GM12872 (cell line): ENCODE results near the gene ZNF277.

Source experiments
- TF ChIP-seq, protein P1 (sequence below): IDR thresholded peaks from 3 replicates; pipeline ENCODE4 v1.5.1; 2011; ENCODE audit warnings: low read depth, mild to moderate bottlenecking, low read length, moderate library complexity; ENCODE audit not compliant: insufficient read depth

ZNF277 gene

DNA sequence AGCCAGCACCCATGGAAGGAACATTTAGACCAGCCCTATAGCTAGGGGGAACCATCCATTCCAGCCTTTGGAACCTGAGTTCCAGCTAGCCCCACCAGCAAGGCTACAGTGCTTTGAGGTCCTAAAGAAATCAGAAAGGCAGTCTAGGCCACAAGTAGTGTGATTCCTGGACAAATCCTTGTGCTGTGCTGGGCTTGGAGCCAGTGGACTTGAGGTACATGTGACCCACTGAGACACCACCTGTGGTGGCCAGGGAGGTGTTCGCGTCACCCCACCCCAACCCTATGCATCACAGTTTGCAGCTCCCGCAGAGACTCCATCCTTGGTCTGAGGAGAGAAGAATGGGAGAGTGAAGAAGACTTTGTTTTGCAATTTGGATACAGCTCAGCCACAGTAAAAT is 31.8 kb downstream of the ZNF277 start:
- TF ChIP-seq, protein P1, sequence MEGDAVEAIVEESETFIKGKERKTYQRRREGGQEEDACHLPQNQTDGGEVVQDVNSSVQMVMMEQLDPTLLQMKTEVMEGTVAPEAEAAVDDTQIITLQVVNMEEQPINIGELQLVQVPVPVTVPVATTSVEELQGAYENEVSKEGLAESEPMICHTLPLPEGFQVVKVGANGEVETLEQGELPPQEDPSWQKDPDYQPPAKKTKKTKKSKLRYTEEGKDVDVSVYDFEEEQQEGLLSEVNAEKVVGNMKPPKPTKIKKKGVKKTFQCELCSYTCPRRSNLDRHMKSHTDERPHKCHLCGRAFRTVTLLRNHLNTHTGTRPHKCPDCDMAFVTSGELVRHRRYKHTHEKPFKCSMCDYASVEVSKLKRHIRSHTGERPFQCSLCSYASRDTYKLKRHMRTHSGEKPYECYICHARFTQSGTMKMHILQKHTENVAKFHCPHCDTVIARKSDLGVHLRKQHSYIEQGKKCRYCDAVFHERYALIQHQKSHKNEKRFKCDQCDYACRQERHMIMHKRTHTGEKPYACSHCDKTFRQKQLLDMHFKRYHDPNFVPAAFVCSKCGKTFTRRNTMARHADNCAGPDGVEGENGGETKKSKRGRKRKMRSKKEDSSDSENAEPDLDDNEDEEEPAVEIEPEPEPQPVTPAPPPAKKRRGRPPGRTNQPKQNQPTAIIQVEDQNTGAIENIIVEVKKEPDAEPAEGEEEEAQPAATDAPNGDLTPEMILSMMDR = no peak

DNA sequence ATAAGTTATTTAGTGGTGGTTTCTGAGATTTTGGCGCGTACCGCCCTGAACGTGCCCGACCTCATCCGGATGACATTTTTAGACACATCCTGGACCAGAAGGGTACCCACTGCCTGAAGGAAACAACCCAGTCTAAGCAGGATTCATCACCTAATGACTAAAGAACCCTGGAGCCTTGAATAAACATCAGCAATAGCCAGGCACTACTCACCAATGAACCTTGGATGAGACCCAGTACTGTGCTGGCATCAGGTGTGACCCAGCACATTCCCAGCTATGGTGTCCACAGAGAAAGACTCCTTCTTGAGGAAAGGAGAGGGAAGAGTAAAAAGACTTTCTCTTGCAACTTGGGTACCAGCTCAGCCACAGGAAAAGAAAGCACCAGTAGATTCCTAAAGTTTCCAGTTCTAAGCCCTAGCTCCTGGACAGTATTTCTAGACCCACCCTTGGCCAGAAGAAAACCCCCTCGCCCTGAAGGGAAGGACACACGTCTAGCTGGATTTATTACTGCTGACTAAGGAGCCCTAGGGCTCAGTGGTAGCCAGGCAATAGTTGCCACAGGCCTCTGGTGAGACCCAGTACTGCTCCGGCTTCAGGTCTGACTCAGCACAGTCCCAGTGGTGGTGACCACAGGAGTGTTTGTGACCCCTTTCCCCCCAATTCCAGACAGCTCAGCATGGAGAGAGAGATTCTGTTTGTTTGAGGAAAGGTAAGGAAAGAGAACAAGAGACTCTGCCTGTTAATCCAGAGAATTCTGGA is 32.5 kb downstream of the ZNF277 start:
- TF ChIP-seq, protein P1 = no peak

DNA sequence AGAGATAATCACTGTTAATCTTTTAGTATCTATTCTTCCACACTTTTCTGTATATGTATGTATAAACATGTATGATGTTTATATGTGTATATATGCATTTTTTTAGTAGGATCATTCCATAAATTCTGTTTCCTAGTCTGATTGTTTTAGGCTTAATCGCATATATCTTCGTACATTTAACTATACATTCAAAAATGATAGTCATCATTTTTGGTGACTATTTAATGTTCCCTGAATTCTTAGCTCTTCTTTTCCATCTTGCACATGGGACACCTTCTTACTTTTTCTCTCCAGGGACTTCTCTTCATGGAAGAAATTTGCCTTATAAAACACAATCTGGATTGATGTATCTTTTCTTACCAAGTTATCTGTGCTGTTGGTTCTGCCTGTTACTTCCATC is 42.1 kb downstream of the ZNF277 start:
- TF ChIP-seq, protein P1 = no peak

DNA sequence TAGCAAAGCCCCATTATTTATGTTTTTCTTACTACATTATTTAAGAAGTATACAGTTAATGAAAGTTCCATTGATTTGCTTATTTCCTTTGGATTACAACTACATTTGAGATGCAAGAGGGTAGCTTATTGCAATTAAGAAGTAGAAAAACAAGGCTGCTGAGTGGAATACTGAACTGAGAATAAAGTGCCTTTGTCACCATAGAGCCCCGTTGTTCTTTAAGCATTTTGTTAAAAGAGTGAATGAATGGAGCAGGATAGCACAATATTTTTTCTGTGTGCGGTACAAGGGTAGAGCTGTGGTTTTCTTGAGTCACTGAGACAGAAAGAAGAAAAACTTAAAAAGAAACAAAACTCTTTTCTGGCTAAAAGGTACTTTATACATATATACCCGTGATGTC is 45.6 kb downstream of the ZNF277 start:
- TF ChIP-seq, protein P1 = no peak

DNA sequence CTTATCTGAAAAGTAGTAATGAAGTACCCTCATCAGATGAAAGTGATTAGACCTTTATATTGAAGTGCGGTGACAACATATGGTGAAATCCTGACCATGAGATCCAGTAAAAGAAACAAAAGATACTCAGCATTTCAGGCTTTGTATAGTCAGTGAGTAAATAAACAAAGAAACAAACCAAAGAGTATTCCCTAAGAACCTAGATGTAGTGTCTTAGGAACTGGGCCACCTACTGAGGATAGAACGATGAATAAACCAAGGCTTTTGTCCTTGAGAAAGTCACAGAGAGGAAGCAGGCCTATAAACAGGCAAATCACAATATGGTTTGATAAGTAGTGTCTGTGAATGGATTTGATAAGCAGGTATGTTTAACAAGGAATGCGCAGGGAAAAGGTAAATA is 46.2 kb downstream of the ZNF277 start:
- TF ChIP-seq, protein P1 = no peak

DNA sequence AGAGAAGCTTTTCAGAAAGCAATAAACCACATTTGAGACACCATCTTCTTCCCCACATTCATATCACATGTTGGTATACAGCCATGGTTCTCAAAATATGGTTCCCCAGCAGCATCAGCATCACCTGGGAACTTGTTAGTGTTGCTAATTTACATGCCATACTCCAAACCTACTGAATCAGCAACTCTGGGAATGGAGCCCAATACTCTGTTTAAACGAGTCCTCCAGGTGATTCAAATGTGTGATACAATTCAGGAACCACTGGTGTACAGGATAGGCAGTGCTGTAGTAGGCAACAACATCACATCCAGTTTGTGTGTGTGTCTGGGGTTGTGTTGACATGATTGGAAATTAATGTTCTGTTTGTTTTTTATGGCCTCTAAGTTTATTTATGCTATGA is 47.7 kb downstream of the ZNF277 start:
- TF ChIP-seq, protein P1 = no peak

DNA sequence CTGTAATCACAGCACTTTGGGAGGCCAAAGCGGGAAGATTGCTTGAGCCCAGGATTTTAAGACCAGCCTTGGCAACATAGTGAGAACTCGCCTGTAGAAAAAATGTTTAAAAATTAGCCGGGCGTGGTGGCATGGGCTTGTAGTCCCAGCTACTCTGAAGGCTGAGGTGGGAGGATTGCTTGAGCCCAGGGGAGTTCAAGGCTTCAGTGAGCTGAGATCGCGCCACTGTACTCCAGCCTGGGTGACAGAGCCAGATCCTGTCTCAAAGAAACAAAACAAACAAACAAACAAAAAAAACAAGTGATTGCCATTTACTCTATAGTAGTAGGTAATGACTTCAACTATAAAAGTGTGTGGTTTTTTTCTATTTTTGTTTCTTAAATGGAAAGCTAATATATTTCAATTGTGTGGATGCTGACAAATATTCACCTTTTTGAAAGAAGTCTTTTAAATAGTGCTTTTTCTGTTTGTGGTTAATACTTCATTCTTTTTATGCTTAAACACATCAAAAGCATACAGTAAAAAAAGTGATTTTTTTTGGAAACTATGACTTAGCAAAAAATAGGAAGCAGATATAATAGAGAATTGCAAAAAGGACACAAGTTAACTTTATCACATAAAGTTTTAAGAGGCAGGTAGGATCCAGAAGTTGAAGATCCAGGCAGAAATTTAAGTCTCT is 48.4 kb downstream of the ZNF277 start:
- TF ChIP-seq, protein P1 = no peak
